ENCODE data around the gene DNM3.

GRCh38 chr1:172084876-172085275 is 243.6 kb downstream of the DNM3 start:
- no peak for TF ChIP-seq CTCF (IDR thresholded peaks at IDR 0.05)
- TF ChIP-seq POLR2A (IDR thresholded peaks at IDR 0.05), result no peak

Data from adrenal gland (tissue), 5 donors.